Tibial nerve (tissue), 4 donors: ENCODE measurements around the gene PDE1C. TPM values are rescaled to one million over a fixed set of nuclear protein-coding genes. Genes with fewer than 3 reads are reported as not detected.

Source experiments
- DNase-seq, 2 donors: peaks; one replicate each; pipeline ENCODE4 v3.0.0-alpha.2; 2019; ENCODE audit warnings: low spot score in 2 of 2
- H3K27ac ChIP-seq, 4 donors: fragments of 200-600 bp; sonication (generic) in 3 of 4; one replicate each; pipeline ENCODE4 v1.5.1; 2017 to 2019; ENCODE audit warnings: mild to moderate bottlenecking in 1 of 4
- H3K27me3 ChIP-seq, 2 donors: fragments of 200-600 bp; sonication (generic) in 1 of 2; one replicate each; pipeline versions ENCODE4 v1.5.1 to v1.6.0; 2017 to 2019
- H3K36me3 ChIP-seq, 3 donors: fragments of 200-600 bp; sonication (generic); one replicate each; pipeline ENCODE4 v1.5.1; 2018 to 2019
- H3K4me1 ChIP-seq, 4 donors: fragments of 200-600 bp; sonication (generic) in 3 of 4; one replicate each; pipeline ENCODE4 v1.5.1; 2017 to 2019
- H3K4me3 ChIP-seq, 4 donors: fragments of 200-600 bp; sonication (generic) in 3 of 4; one replicate each; pipeline ENCODE4 v1.5.1; 2017 to 2019; ENCODE audit warnings: mild to moderate bottlenecking in 1 of 4, moderate library complexity in 1 of 4
- H3K9me3 ChIP-seq, 4 donors: fragments of 200-600 bp; sonication (generic) in 3 of 4; one replicate each; pipeline ENCODE4 v1.5.1; 2017 to 2019
- CTCF ChIP-seq, 5 experiments: fragments of 200-600 bp in 3 of 5; fragments of 450-650 bp in 2 of 5; sonication (generic) in 3 of 5; IDR thresholded peaks; one replicate each; pipeline ENCODE4 v1.5.1; 2016 to 2019; ENCODE audit warnings: antibody characterized with exemption in 5 of 5, mild to moderate bottlenecking in 3 of 5, moderate library complexity in 2 of 5
- EP300 ChIP-seq, 2 donors: sonication (generic); formaldehyde crosslinking; IDR thresholded peaks; one replicate each; pipeline ENCODE4 v1.6.1; 2017; ENCODE audit warnings: antibody characterized with exemption in 2 of 2, mild to moderate bottlenecking in 1 of 2
- POLR2A ChIP-seq, 2 donors: fragments of 450-650 bp; IDR thresholded peaks; one replicate each; pipeline ENCODE4 v1.6.1; 2017; ENCODE audit warnings: antibody characterized with exemption in 2 of 2, mild to moderate bottlenecking in 2 of 2, moderate library complexity in 2 of 2
- WGBS, 2 donors: methylation state at CpG; one replicate each; pipeline ENCODE4 v1.1.5; 2018; 5-methylcytosine and 5-hydroxymethylcytosine counted together
- total RNA-seq, 4 donors: library from RNA; depleted of rRNA; stranded (reverse); fragments of >200 nt; gene quantifications; one replicate each; pipeline ENCODE4 v1.1.0, GENCODE V29; 2016

The PDE1C gene
- total RNA-seq, 4 donors from 2014 or later = 10.6 to 31.8 (median 20.7) TPM

GRCh38 chr7:31710171-31710570 is 360.0 kb downstream of the PDE1C start:
- no peak for DNase-seq
- TF ChIP-seq CTCF (IDR thresholded peaks at IDR 0.05) (no peak), POLR2A (IDR thresholded peaks at IDR 0.05) (no peak), EP300 (IDR thresholded peaks at IDR 0.05) (no peak)
- WGBS, 2 donors = 67% methylated on average over 1 of the region's 1 CpG

GRCh38 chr7:31707089-31707488 is 363.1 kb downstream of the PDE1C start:
- no peak for DNase-seq
- no peak overlapping the region for H3K4me3 ChIP-seq
- H3K27me3 ChIP-seq = no peaks in the 10 kb centered on the region
- no peaks in the 10 kb centered on the region for H3K9me3 ChIP-seq
- 48 to 50% methylated on average over 5 of the region's 5 CpGs for WGBS, 2 donors
- H3K36me3 ChIP-seq = no peaks in the 10 kb centered on the region
- TF ChIP-seq CTCF (IDR thresholded peaks at IDR 0.05) = no peak
- TF ChIP-seq EP300 (IDR thresholded peaks at IDR 0.05) = no peak
- no peak for TF ChIP-seq POLR2A (IDR thresholded peaks at IDR 0.05)
- no peaks in the 10 kb centered on the region for H3K4me1 ChIP-seq
- no peak overlapping the region for H3K27ac ChIP-seq

More at GRCh38 chr7:31710171-31710570, 360.0 kb downstream of the PDE1C start:
- Histone ChIP-seq H3K27ac (no peak overlapping the region), H3K27me3 (no peaks in the 10 kb centered on the region), H3K9me3 (peaks cover 0 to 9% (median 0%) of the 10 kb centered on the region in 4 donors), H3K4me1 (no peaks in the 10 kb centered on the region), H3K4me3 (no peak overlapping the region), H3K36me3 (no peaks in the 10 kb centered on the region)

GRCh38 chr7:31705377-31705776 is 364.8 kb downstream of the PDE1C start:
- no peaks in the 10 kb centered on the region for H3K36me3 ChIP-seq
- WGBS, 2 donors = 84 to 87% methylated on average over 3 of the region's 3 CpGs

GRCh38 chr7:31702354-31702753 is 367.9 kb downstream of the PDE1C start:
- Histone ChIP-seq H3K9me3 (no peaks in the 10 kb centered on the region), H3K4me1 (no peaks in the 10 kb centered on the region), H3K36me3 (no peaks in the 10 kb centered on the region), H3K4me3 (no peak overlapping the region), H3K27ac (no peak overlapping the region), H3K27me3 (no peaks in the 10 kb centered on the region)
- 79 to 90% methylated on average over 3 of the region's 3 CpGs for WGBS, 2 donors
- TF ChIP-seq POLR2A (IDR thresholded peaks at IDR 0.05) = no peak
- TF ChIP-seq EP300 (IDR thresholded peaks at IDR 0.05) = no peak
- TF ChIP-seq CTCF (IDR thresholded peaks at IDR 0.05) = no peak
- DNase-seq = no peak

More at GRCh38 chr7:31705377-31705776, 364.8 kb downstream of the PDE1C start:
- H3K4me3 ChIP-seq = no peak overlapping the region
- TF ChIP-seq EP300 (IDR thresholded peaks at IDR 0.05) (no peak), CTCF (IDR thresholded peaks at IDR 0.05) (no peak), POLR2A (IDR thresholded peaks at IDR 0.05) (no peak)
- H3K27ac ChIP-seq = no peak overlapping the region
- no peaks in the 10 kb centered on the region for H3K4me1 ChIP-seq
- no peak for DNase-seq
- H3K9me3 ChIP-seq = no peaks in the 10 kb centered on the region
- H3K27me3 ChIP-seq = no peaks in the 10 kb centered on the region
